GM23248 (cell line): ENCODE data around the gene LGR6.

Experiments
- EZH2 ChIP-seq: fragments of 200-600 bp; sonication (generic); IDR thresholded peaks from 2 replicates; pipeline ENCODE4 v1.6.1; 2018; ENCODE audit warnings: antibody characterized with exemption, mild to moderate bottlenecking; ENCODE audit not compliant: insufficient read depth, poor library complexity, severe bottlenecking
- EZH2phosphoT487 ChIP-seq: fragments of 200-600 bp; sonication (generic); IDR thresholded peaks from 2 replicates; pipeline ENCODE4 v1.6.1; 2018; ENCODE audit warnings: antibody characterized with exemption, moderate library complexity, mild to moderate bottlenecking, low read depth; ENCODE audit not compliant: insufficient read depth

GRCh38 chr1:202306535-202307345, 113.1 kb downstream of the LGR6 start:
- TF ChIP-seq EZH2 = no peak
- TF ChIP-seq EZH2phosphoT487 = no peak
